Esophagus muscularis mucosa (tissue), 4 donors: Measurements from ENCODE around the gene FXYD2. TPM values are rescaled to one million over a fixed set of nuclear protein-coding genes. Genes with fewer than 3 reads are reported as not detected.

Experiments used
- DNase-seq: peaks from one replicate; pipeline ENCODE4 v3.0.0-alpha.2; 2017; ENCODE audit errors: extremely low spot score
- H3K27ac ChIP-seq, 4 donors: fragments of 200-600 bp; sonication (generic); replicated peaks in 1 of 4; 1 replicate in 3 of 4; 2 replicates in 1 of 4; pipeline ENCODE4 v1.5.1; 2016 to 2019; ENCODE audit warnings: mild to moderate bottlenecking in 1 of 4
- H3K27me3 ChIP-seq, 4 donors: fragments of 200-600 bp; sonication (generic); one replicate each; pipeline versions ENCODE4 v1.5.1 to v1.6.0; 2016 to 2019
- H3K36me3 ChIP-seq, 4 donors: fragments of 200-600 bp; sonication (generic); one replicate each; pipeline ENCODE4 v1.5.1; 2016 to 2019
- H3K4me1 ChIP-seq, 4 donors: fragments of 200-600 bp; sonication (generic); one replicate each; pipeline ENCODE4 v1.5.1; 2016 to 2019
- H3K4me3 ChIP-seq, 4 donors: fragments of 200-600 bp; sonication (generic); 1 replicate in 2 of 4; 2 replicates in 2 of 4; pipeline ENCODE4 v1.5.1; 2016 to 2019; ENCODE audit warnings: mild to moderate bottlenecking in 4 of 4, moderate library complexity in 1 of 4
- H3K9me3 ChIP-seq, 4 donors: fragments of 200-600 bp; sonication (generic); 1 replicate in 3 of 4; 2 replicates in 1 of 4; pipeline ENCODE4 v1.5.1; 2016 to 2019
- CTCF ChIP-seq, 3 experiments: fragments of 200-600 bp in 2 of 3; fragments of 450-650 bp in 1 of 3; sonication (generic) in 2 of 3; IDR thresholded peaks; one replicate each; pipeline ENCODE4 v1.5.1; 2017 to 2019; ENCODE audit warnings: antibody characterized with exemption in 3 of 3, mild to moderate bottlenecking in 2 of 3, moderate library complexity in 1 of 3
- EP300 ChIP-seq: sonication (generic); formaldehyde crosslinking; IDR thresholded peaks from one replicate; pipeline ENCODE4 v1.6.1; 2017; ENCODE audit warnings: antibody characterized with exemption
- POLR2A ChIP-seq: fragments of 450-650 bp; IDR thresholded peaks from one replicate; pipeline ENCODE4 v1.6.1; 2017; ENCODE audit warnings: antibody characterized with exemption, moderate library complexity, mild to moderate bottlenecking, low read depth
- POLR2AphosphoS5 ChIP-seq, 2 donors: sonication (generic); formaldehyde crosslinking; IDR thresholded peaks; one replicate each; pipeline ENCODE4 v1.6.1; 2017; ENCODE audit warnings: antibody characterized with exemption in 2 of 2
- WGBS: methylation state at CpG from one replicate; pipeline ENCODE4 v1.1.5; 2018; 5-methylcytosine and 5-hydroxymethylcytosine counted together
- intact Hi-C: fragments of 100-400 bp; cut with DNase I; formaldehyde crosslinking; loops from one replicate; pipeline ENCODE4 v1.15.1; 2023
- total RNA-seq, 4 donors: library from RNA; depleted of rRNA; stranded (reverse); fragments of >200 nt; gene quantifications; one replicate each; pipeline versions ENCODE4 v1.1.0 to v1.2.1, GENCODE V29; 2016

The FXYD2 gene
- total RNA-seq, 4 donors from 2014 or later = 0.52 to 5.8 (median 3.7) TPM

GRCh38 chr11:117816846-117817367 lies 7.6 kb downstream of the FXYD2 start:
- peak overlapping the region; percentile 41 to 66 (median 56) for H3K27ac ChIP-seq
- no peak for DNase-seq
- H3K9me3 ChIP-seq = no peaks in the 10 kb centered on the region
- TF ChIP-seq POLR2A (no peak), CTCF (IDR thresholded peaks at IDR 0.05) (no peak), POLR2AphosphoS5 (IDR thresholded peaks at IDR 0.05) (no peak), EP300 (no peak)
- H3K4me1 ChIP-seq = peaks cover 16 to 52% (median 45%) of the 10 kb centered on the region in 4 donors
- H3K4me3 ChIP-seq = peak overlapping the region in 3 of 4 donors; percentile 3 to 36 (median 33)
- intact Hi-C loops = loop anchor here (5.0 kb wide), 2 partner anchors 375 to 390 kb away; no protein-coding TSS in a partner anchor
- 100% methylated on average over 4 of the region's 5 CpGs for WGBS
- H3K27me3 ChIP-seq = peaks cover 0 to 8% (median 0%) of the 10 kb centered on the region in 4 donors
- H3K36me3 ChIP-seq = no peaks in the 10 kb centered on the region

GRCh38 chr11:117816151-117816741 lies 8.3 kb downstream of the FXYD2 start:
- Histone ChIP-seq H3K9me3 (no peaks in the 10 kb centered on the region), H3K4me1 (peaks cover 16 to 52% (median 45%) of the 10 kb centered on the region in 4 donors), H3K27ac (peak overlapping the region; percentile 41 to 66 (median 56)), H3K4me3 (peak overlapping the region in 1 of 4 donors; percentile 36), H3K36me3 (no peaks in the 10 kb centered on the region), H3K27me3 (peaks cover 0 to 2% (median 0%) of the 10 kb centered on the region in 4 donors)
- intact Hi-C loops = loop anchor here (5.0 kb wide), 2 partner anchors 374 to 389 kb away; no protein-coding TSS in a partner anchor
- DNase-seq = no peak
- no CpG with 5 or more reads among the region's 20 CpGs for WGBS
- TF ChIP-seq CTCF (IDR thresholded peaks at IDR 0.05) (no peak), EP300 (no peak), POLR2A (no peak)

GRCh38 chr11:117815262-117815803 lies 9.2 kb downstream of the FXYD2 start:
- Histone ChIP-seq H3K4me1 (peaks cover 16 to 52% (median 45%) of the 10 kb centered on the region in 4 donors), H3K27me3 (no peaks in the 10 kb centered on the region), H3K27ac (peak overlapping the region; percentile 41 to 66 (median 56)), H3K36me3 (no peaks in the 10 kb centered on the region), H3K9me3 (no peaks in the 10 kb centered on the region), H3K4me3 (no peak overlapping the region)
- 58% methylated on average over 7 of the region's 7 CpGs for WGBS
- intact Hi-C loops = loop anchor here (5.0 kb wide), 2 partner anchors 373 to 388 kb away; no protein-coding TSS in a partner anchor
- DNase-seq = no peak
- TF ChIP-seq CTCF (IDR thresholded peaks at IDR 0.05) (no peak), POLR2AphosphoS5 (IDR thresholded peaks at IDR 0.05) (no peak), POLR2A (no peak), EP300 (no peak)

- Histone ChIP-seq H3K27ac (peak overlapping the region; percentile 41 to 66 (median 56)), H3K4me3 (no peak overlapping the region), H3K9me3 (no peaks in the 10 kb centered on the region), H3K27me3 (no peaks in the 10 kb centered on the region), H3K4me1 (peaks cover 16 to 52% (median 45%) of the 10 kb centered on the region in 4 donors), H3K36me3 (no peaks in the 10 kb centered on the region)
- peak; percentile 96 for DNase-seq
- TF ChIP-seq POLR2A (no peak), EP300 (no peak), CTCF (IDR thresholded peaks at IDR 0.05) (no peak), POLR2AphosphoS5 (IDR thresholded peaks at IDR 0.05) (no peak)
- WGBS = 48% methylated on average over 4 of the region's 14 CpGs
- intact Hi-C loops = loop anchor here (5.0 kb wide), 2 partner anchors 373 to 388 kb away; no protein-coding TSS in a partner anchor
Measured at GRCh38 chr11:117814766-117815261, 9.7 kb downstream of the FXYD2 start.
